Neural progenitor cell (in vitro differentiated cells): ENCODE results near the gene VPS37B. TPM values are rescaled to one million over a fixed set of nuclear protein-coding genes. Genes with fewer than 3 reads are reported as not detected.
A peak's percentile ranks its signal among the peaks of the same experiment; 100 is the strongest.

Source experiments
- DNase-seq: peaks from one replicate; pipeline ENCODE4 v3.0.0-alpha.2; 2016; ENCODE audit warnings: low spot score
- H2AFZ ChIP-seq: fragments of 200-600 bp; sonication (generic); replicated peaks from 2 replicates; pipeline ENCODE4 v1.6.1; 2016; ENCODE audit warnings: antibody characterized with exemption
- H3F3A ChIP-seq: fragments of 200-600 bp; sonication (generic); 2 replicates; pipeline ENCODE4 v1.6.1; 2016; ENCODE audit warnings: antibody characterized with exemption, low read depth
- H3K27ac ChIP-seq: fragments of 200-600 bp; sonication (generic); 2 replicates; pipeline ENCODE4 v1.5.1; 2016; ENCODE audit warnings: mild to moderate bottlenecking
- H3K27me3 ChIP-seq: fragments of 200-600 bp; sonication (generic); 2 replicates; pipeline ENCODE4 v1.6.1; 2016; ENCODE audit warnings: mild to moderate bottlenecking, moderate library complexity
- H3K36me3 ChIP-seq: fragments of 200-600 bp; sonication (generic); 2 replicates; pipeline ENCODE4 v1.5.1; 2016
- H3K4me1 ChIP-seq: fragments of 200-600 bp; sonication (generic); 2 replicates; pipeline ENCODE4 v1.6.1; 2016; ENCODE audit warnings: mixed run types
- H3K4me2 ChIP-seq: fragments of 200-600 bp; sonication (generic); 2 replicates; pipeline ENCODE4 v1.6.1; 2016
- H3K4me3 ChIP-seq: fragments of 200-600 bp; sonication (generic); 2 replicates; pipeline ENCODE4 v1.5.1; 2016
- H3K79me2 ChIP-seq: fragments of 200-600 bp; sonication (generic); 2 replicates; pipeline ENCODE4 v1.6.1; 2016; ENCODE audit warnings: low read depth
- H3K9ac ChIP-seq: fragments of 200-600 bp; sonication (generic); 2 replicates; pipeline ENCODE4 v1.6.1; 2016
- H3K9me3 ChIP-seq: fragments of 200-600 bp; sonication (generic); 2 replicates; pipeline ENCODE4 v1.5.1; 2016; ENCODE audit warnings: low read depth
- H4K20me1 ChIP-seq: fragments of 200-600 bp; sonication (generic); 2 replicates; pipeline ENCODE4 v1.6.1; 2016; ENCODE audit warnings: low read depth
- H3K27ac Mint-ChIP-seq: 3 replicates; pipeline ENCODE4 v1.8.0; 2021; ENCODE audit warnings: mixed read lengths
- H3K27me3 Mint-ChIP-seq: 2 replicates; pipeline ENCODE4 v1.8.0; 2022; ENCODE audit warnings: low read depth, mild to moderate bottlenecking, inconsistent platforms, moderate library complexity, mixed read lengths; ENCODE audit not compliant: insufficient read depth
- H3K36me3 Mint-ChIP-seq: 3 replicates; pipeline ENCODE4 v1.8.0; 2021; ENCODE audit warnings: mixed read lengths
- H3K4me1 Mint-ChIP-seq: 3 replicates; pipeline ENCODE4 v1.8.0; 2021; ENCODE audit warnings: mixed read lengths
- H3K4me3 Mint-ChIP-seq: 3 replicates; pipeline ENCODE4 v1.8.0; 2021; ENCODE audit warnings: mild to moderate bottlenecking, moderate library complexity, mixed read lengths
- H3K9me3 Mint-ChIP-seq: 3 replicates; pipeline ENCODE4 v1.8.0; 2020; ENCODE audit warnings: mixed read lengths
- CTCF ChIP-seq: fragments of 200-600 bp; sonication (generic); IDR thresholded peaks from 2 replicates; pipeline ENCODE4 v1.5.1; 2017; ENCODE audit warnings: antibody characterized with exemption, mild to moderate bottlenecking
- EZH2 ChIP-seq: fragments of 200-600 bp; sonication (generic); IDR thresholded peaks from 2 replicates; pipeline ENCODE4 v1.6.1; 2017; ENCODE audit warnings: antibody characterized with exemption, mild to moderate bottlenecking, moderate library complexity
- EZH2phosphoT487 ChIP-seq: fragments of 200-600 bp; sonication (generic); IDR thresholded peaks from 2 replicates; pipeline ENCODE4 v1.6.1; 2017; ENCODE audit warnings: antibody characterized with exemption
- total RNA-seq: library from RNA; depleted of rRNA; stranded (reverse); fragments of >200 nt; gene quantifications from 2 replicates; pipeline ENCODE4 v1.2.3, GENCODE V29; 2015; ENCODE audit warnings: low replicate concordance

The VPS37B gene
- total RNA-seq, 1 donor from 2014 or later = 19.4 TPM

DNA sequence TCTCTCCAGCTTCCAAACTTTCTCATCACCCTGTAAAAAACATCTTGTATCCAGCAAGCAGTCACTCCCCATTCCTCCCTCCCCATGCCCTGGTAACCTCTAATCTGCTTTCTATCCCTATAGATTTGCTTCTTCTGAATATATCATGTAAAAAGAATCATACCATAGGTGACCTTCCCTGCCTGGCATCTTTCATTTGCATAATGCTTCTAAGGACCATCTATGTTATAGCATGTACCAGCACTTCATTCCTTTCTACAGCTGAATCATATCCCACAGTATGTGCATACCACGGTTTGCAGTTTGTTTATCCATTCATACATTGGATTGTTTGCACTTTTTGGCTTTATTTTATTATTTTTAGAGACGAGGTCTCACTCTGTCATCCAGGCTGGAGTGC, 22.9 kb upstream of the VPS37B start:
- Mint-ChIP-seq H3K36me3 (peaks cover 2% of the 10 kb centered on the region), H3K4me1 (peaks cover 9% of the 10 kb centered on the region), H3K27ac (peak overlapping the region; percentile 19), H3K4me3 (no peak overlapping the region), H3K9me3 (peaks cover 2% of the 10 kb centered on the region), H3K27me3 (peaks cover 5% of the 10 kb centered on the region)
- Histone ChIP-seq H3K9me3 (no peaks in the 10 kb centered on the region), H3F3A (no peaks in the 10 kb centered on the region), H3K4me3 (no peak overlapping the region), H3K79me2 (no peaks in the 10 kb centered on the region), H3K4me1 (no peaks in the 10 kb centered on the region), H3K9ac (no peak overlapping the region), H2AFZ (no peak overlapping the region), H3K27ac (no peak overlapping the region), H3K4me2 (no peak overlapping the region), H4K20me1 (no peaks in the 10 kb centered on the region), H3K27me3 (no peaks in the 10 kb centered on the region), H3K36me3 (no peaks in the 10 kb centered on the region)
- TF ChIP-seq CTCF = no peak
- TF ChIP-seq EZH2phosphoT487 = no peak
- TF ChIP-seq EZH2 = no peak
- DNase-seq = no peak

DNA sequence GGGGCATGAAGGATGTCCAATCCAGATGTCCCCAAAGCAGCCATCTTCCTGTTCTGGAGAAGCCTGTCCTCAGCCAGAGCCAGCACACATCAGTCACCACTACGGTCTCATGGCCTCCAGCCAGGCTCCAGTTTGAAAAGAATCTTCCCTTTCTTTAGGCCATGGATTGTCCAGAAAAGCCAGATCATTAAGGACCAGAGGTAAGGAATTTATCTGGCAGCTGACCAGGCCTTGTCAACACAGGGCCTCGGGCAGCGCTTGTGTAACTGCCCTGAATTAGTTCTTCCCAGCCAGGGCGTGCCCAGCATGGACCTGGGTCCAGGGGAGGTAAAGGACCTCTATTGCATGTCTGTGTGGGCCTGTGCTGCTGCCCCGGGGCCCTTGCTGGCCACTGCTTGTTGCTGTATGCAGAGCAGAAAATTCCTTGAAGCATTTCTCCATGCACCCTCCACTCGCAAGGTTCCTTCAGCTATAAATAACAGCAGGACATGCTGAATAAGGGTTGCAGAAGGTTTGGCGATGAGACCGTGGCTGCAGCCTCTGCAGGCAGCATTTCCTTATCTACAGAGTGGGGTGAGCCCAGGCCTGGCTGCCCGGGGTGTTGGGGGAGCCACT, 21.7 kb upstream of the VPS37B start:
- H3K36me3 ChIP-seq = no peaks in the 10 kb centered on the region
- Mint-ChIP-seq H3K27me3 (peaks cover 3% of the 10 kb centered on the region), H3K9me3 (peaks cover 2% of the 10 kb centered on the region), H3K4me3 (no peak overlapping the region), H3K36me3 (peaks cover 2% of the 10 kb centered on the region), H3K4me1 (peaks cover 9% of the 10 kb centered on the region), H3K27ac (no peak overlapping the region)
- no peaks in the 10 kb centered on the region for H3K79me2 ChIP-seq
- H3K27me3 ChIP-seq = no peaks in the 10 kb centered on the region
- no peak overlapping the region for H2AFZ ChIP-seq
- no peak overlapping the region for H3K9ac ChIP-seq
- no peak for TF ChIP-seq CTCF
- no peak for TF ChIP-seq EZH2
- TF ChIP-seq EZH2phosphoT487 = no peak
- H3K4me2 ChIP-seq = no peak overlapping the region
- H3K4me1 ChIP-seq = no peaks in the 10 kb centered on the region
- no peak for DNase-seq
- H3K4me3 ChIP-seq = no peak overlapping the region
- no peak overlapping the region for H3K27ac ChIP-seq
- H3K9me3 ChIP-seq = no peaks in the 10 kb centered on the region
- H3F3A ChIP-seq = no peaks in the 10 kb centered on the region
- H4K20me1 ChIP-seq = no peaks in the 10 kb centered on the region

GRCh38 chr12:122909442-122910288, 13.7 kb upstream of the VPS37B start:
- H3K4me1 Mint-ChIP-seq = peaks cover 20% of the 10 kb centered on the region
- Histone ChIP-seq H3K9me3 (no peaks in the 10 kb centered on the region), H3K27ac (peak overlapping the region; percentile 21), H3K4me1 (peaks cover 15% of the 10 kb centered on the region), H2AFZ (peak overlapping the region; percentile 73), H3K9ac (no peak overlapping the region), H4K20me1 (no peaks in the 10 kb centered on the region), H3K79me2 (no peaks in the 10 kb centered on the region), H3K36me3 (no peaks in the 10 kb centered on the region), H3F3A (peaks cover 16% of the 10 kb centered on the region), H3K4me3 (peak overlapping the region; percentile 19), H3K27me3 (no peaks in the 10 kb centered on the region), H3K4me2 (peak overlapping the region; percentile 63)
- peak overlapping the region; percentile 70 for H3K27ac Mint-ChIP-seq
- H3K27me3 Mint-ChIP-seq = peaks cover 21% of the 10 kb centered on the region
- H3K9me3 Mint-ChIP-seq = peaks cover 2% of the 10 kb centered on the region
- DNase-seq = peak; percentile 75
- no peak for TF ChIP-seq CTCF
- no peak for TF ChIP-seq EZH2phosphoT487
- no peak for TF ChIP-seq EZH2
- H3K36me3 Mint-ChIP-seq = peaks cover 2% of the 10 kb centered on the region
- H3K4me3 Mint-ChIP-seq = peak overlapping the region; percentile 40
